ENCODE results near the gene A3GALT2.
"Not testable (repeated sequence)": the region's sequence is repeated elsewhere in the genome, so short reads cannot be mapped to it uniquely, and the experiment has no call there.

Gene A3GALT2

DNA sequence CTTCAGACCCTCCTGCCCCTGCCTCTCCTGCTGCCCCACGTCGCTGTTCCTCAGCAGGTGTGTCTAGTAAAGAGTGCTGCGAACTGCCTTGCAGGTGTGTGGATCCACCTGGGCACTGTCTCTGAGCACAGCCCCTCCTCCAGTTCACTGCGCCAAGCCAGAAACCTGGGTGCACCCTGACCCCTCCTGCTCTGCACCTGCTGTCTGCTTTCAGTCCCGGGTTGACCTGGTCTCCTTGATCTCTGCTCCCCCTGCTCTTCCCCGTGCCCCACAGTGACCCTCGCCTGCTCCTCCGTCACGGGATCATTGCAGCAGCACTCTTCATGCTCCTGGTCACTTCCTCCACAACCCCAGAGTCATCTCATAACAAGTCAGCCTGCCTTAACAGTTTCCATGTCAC lies 6.5 kb downstream of the A3GALT2 start:
- DNase-seq (ENCODE audit: low read depth in 1 of 2, low spot score in 1 of 2): no peak

DNA sequence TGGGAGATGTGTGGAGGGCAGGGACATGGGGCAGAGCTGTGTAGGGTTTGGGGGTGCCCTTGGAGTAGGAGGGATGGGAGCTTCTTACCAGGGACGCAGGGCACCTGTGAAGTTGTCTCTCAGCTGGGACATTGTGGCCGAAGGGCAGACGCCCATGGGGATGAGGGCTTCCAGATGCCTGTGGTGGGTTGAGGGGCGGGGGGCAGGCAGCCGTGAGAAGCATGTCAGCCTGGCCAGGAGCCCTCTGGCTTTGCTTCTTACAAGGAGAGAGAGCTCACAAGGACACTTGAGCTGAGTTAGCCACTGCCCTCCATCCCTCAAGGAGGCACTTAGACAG lies 8.5 kb downstream of the A3GALT2 start:
- no peak for DNase-seq (ENCODE audit: low read depth in 1 of 2, low spot score in 1 of 2)

DNA sequence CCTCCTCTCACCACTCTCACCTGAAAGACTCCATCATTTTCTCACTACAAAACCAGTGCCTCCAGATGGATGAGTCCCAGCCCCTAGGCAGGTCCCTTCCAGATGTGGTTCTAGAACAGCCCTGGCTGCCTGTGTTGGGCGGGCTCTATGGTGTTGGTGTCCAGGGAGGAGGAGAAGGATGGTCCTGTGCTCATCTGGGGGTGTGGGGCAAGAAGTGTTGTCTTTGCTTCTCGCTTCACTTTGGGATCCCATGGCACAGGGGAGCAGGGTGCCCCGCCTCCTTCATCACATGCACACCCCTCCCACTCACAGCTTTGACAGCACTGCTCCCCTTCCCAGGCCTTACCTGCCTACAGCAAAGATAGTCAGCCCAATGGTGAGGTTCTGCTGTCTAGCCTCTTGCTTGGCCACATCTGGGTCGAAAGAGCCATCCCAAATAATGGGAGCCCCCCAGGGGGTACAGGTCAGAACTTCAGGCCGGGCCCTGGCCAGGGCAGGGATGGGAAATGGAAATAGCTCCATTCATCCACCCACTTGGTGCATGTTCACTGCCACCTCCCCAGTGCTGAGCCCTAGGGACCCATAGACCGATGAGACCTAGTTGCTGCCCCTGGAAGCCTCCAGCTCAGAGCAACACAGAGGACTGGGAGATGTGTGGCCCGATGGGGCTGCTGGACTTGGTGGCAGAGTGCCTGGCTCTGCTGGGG lies 9.0 kb downstream of the A3GALT2 start:
- DNase-seq (ENCODE audit: low read depth in 1 of 2, low spot score in 1 of 2): no peak

DNA sequence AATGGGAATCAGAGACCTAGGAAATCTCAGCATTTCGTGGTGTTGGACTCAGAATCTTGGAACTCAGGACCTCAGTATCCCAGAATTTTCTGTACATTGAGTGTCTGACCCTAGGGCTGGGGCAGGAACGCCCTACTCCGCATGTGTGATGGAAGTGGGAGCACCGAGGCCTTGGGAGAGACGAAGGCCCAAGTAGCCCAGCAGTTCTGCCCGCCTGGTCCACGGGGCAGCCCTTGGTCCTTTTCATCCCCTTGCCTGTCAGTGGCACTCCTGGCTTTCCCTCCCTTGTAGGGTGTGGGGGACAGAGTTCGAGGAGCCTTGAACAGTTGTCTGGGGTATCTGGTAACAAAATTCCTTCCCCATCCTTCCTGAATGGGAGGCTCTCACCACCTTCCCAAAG lies 10.2 kb downstream of the A3GALT2 start:
- no peak for DNase-seq (ENCODE audit: low read depth in 1 of 2, low spot score in 1 of 2)

DNA sequence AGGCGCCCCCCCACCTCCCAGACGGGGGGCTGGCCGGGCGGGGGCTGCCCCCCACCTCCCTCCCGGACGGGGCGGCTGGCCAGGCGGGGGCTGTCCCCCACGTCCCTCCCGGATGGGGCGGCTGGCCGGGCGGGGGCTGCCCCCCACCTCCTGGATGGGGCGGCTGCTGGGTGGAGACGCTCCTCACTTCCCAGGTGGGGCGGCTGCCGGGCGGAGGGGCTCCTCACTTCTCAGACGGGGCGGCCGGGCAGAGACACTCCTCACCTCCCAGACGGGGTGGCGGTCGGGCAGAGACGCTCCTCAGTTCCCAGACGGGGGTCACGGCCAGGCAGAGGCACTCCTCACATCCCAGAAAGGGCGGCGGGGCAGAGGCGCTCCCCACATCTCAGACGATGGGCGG lies 11.5 kb downstream of the A3GALT2 start:
- DNase-seq (ENCODE audit: low read depth in 1 of 2, low spot score in 1 of 2): not testable (repeated sequence)

DNA sequence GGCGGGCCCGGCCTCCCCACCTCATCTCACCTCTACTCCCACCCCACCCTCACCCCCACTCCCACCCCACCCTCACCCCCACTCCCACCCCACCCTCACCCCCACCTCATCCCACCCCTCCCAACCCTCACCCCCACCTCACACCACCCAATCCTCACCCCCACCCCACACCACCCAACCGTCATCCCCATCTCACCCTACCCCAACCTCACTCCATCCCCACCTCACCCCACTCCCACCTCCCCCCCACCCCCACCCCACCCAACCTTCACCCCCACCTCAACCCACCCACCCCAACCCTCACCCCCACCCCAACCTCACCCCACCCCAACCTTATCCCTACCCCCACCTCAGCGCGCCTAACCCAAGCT lies 13.4 kb downstream of the A3GALT2 start:
- no peak for DNase-seq (ENCODE audit: low read depth in 1 of 2, low spot score in 1 of 2)

DNA sequence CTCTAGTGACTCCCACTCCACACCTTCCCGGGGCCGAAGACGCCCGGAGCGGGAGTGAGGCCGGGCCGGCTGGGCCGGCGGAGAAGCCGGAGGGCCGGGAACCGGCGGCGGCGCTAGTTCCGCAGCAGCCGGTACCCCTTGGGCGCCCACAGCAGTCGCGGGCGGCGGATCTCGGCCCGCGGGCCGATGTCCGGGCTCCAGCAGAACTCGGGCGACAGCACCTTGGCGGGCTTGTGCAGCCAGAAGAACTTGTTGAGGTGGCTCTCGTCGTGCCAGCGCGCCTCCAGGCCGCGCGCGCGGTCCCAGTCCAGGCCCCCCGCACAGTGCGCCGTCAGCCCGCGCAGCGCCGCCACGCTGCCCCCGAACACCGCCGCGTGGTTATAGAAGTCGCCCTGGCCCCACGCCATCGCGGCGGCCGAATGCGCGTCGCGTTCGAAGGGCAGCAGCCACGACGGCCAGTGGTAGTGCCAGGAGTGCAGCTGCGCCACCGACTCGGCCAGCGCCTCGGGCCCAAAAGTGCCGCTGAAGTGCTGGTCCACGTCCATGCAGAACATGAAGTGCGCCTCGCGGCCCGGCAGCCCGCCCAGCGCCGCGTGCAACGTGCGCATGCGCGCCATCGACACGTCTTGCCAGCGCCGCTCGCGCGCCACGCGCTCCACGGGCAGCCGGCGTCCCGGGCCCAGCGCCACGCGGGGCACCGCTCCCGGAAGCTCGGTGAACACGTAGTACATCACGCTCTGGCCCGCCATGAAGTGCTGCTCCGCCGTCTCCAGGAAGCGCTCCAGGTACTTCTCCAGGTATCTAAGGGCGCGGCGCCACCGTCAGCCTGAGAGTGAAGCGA lies 14.0 kb downstream of the A3GALT2 start:
- no peak for DNase-seq (ENCODE audit: low read depth in 1 of 2, low spot score in 1 of 2)

DNA sequence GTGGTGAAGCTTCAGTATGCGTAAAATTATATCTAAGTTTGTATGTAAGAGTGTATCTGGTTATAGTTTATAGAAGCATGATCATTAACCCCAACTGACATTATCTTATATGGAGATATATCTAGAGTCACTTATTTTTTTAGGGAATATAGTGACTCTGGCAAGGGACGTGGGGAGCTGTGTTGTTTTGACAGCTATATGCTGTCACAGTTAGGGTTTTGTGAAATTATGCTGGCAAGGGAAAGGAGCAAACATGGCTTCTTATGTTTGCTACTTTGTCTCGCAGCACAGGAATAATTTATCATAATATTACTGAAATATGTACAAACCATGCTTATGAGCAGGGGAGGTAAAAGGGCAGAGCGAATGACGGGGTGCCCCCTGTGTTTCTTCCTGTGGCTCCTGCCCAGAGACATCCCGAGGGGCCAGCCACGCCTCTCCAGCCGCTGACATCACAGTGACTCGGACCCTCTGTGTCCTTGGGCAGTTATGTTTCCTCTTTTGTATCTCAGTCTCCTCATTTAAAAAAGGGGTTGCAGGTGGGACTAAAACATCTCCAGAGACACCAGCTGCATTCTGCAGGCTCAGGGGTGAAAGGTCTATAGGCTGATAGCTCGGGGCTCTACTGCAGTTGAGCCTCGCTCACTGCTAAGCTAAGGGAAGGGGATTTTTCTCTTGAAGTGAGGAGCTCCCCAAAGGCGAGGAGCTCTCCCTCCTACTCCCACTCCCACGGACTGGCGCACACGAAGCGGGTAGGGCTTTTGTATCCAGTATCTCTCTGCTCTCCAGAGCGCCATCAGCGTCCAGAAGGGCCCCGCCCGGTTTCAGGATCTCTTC lies 14.9 kb downstream of the A3GALT2 start:
- DNase-seq (ENCODE audit: low read depth in 1 of 2, low spot score in 1 of 2): no peak

DNA sequence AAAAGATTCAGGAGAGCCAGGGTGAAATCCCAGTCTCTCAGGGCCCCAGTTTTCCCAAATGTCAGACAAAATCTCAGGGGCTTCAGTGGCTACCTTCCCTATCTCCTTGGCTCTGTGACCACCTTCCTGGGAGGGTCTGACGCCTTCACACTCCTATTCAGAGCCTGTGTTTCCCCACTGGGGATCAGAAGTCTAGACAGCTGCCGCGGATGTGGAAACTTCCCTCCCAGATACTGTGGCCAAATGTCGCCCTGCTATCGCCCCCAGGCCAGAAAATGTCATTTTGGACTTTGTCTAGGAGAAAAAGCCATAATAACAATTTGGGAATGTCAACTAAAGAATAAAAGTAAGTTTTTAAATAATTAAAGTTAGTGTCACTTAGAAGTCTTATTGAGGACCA lies 15.9 kb downstream of the A3GALT2 start:
- DNase-seq (ENCODE audit: low read depth in 1 of 2, low spot score in 1 of 2): no peak

DNA sequence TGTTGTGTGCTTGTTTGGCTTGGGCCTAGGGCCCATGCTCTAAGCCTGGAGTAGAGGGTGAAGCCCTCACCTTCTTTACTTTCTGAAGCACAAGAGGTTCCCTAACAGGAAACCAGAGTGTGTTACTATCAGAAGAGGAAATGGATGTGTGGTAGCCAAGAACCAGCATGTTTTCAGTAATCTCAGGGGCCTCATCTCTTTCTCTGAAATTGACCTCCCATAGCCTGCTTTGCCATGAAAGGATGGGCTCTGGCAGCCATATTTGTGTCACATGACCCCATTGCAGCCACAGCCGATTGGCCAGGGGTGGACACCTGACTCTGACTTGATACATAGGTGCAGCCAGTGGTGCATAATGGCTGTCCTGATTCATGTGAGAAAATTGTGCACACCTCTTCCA lies 18.6 kb downstream of the A3GALT2 start:
- no peak for DNase-seq (ENCODE audit: low read depth in 1 of 2, low spot score in 1 of 2)

DNA sequence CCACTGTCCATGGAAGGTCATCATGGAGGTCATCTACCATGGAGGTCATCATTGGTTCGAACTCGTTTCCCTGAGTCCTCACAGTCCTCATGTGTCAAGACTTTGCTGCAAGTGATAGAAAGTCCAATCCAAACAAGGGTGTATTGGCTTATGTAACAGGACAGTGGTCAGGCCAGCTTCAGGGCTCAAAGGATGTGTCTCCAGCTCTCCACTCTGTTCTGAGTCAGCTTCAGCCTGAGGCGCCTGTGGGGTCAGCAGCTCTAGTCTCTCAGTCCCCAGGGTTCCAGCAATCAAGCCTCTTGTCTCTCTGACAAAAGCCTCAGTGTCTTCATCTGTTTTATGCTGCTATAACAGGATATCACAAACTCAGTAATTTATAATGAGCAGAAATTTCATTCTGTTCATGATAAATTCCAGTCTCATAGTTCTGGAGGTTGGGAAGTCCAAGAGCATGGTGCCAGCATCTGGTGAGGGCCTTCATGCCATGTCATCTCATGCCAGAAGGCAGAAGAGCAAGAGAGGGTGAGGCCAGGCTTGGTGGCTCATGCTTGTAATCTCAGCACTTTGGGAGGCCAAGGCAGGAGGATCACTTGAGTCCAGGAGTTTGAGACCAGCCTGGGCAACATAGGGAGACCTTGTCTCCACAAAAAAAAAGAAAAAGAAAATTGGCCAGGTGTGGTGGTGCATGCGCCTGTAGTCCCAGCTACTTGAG lies 19.5 kb downstream of the A3GALT2 start:
- DNase-seq (ENCODE audit: low read depth in 1 of 2, low spot score in 1 of 2): no peak

DNA sequence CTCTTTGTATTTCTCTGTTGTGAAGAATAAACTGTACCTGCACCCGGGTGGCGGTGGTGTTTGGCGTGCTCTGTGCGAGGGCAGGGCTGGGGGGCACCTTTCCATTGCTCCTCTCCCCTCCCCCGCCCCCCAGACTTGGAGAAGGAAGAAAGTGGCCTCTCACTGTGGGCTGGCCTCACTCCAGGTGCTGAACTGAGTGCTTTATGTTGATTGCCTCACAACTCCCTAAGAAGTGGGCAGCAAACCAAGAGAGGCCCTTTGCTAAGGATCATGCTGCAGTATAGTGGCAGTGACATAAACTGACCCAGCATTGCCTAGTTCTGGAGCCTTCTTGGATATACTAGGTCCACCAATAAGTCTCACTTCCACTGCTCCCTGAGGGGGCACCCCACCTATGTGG lies 20.2 kb downstream of the A3GALT2 start:
- DNase-seq (ENCODE audit: low read depth in 1 of 2, low spot score in 1 of 2): no peak

DNA sequence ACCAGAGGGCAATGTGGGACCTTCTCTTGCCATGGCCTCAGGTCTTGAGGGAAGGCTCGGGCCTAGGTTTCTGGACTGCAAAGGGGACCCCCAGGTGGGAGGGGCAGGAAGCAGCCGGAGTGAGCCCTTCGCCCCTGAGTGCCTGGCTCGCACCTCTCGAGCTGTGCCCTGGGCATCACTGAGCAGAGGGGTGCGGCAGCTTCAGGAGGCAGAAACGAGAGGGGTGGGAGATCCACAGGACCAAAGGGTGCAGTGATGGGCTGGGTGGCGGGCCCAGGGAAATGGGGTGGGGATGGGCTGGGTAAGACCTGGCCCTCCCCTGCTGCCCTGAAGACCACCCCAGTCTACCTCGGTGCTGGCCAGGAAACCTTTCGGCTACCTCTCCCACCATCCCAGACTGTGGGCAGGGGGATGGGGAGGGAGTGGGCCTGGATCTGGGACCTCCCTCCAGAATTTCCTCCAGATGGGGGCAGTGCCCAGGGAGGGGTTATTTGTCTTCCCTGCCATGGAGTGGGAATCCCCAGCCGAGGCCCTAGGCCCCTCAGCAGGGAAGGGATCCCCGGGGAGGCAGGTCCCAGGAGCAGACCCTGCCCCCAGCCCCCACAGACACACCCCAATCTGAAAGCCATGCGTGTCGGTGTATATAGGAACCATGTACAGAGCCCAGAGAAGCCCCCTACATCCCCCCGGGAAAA lies 21.3 kb downstream of the A3GALT2 start:
- no peak for DNase-seq (ENCODE audit: low read depth in 1 of 2, low spot score in 1 of 2)

DNA sequence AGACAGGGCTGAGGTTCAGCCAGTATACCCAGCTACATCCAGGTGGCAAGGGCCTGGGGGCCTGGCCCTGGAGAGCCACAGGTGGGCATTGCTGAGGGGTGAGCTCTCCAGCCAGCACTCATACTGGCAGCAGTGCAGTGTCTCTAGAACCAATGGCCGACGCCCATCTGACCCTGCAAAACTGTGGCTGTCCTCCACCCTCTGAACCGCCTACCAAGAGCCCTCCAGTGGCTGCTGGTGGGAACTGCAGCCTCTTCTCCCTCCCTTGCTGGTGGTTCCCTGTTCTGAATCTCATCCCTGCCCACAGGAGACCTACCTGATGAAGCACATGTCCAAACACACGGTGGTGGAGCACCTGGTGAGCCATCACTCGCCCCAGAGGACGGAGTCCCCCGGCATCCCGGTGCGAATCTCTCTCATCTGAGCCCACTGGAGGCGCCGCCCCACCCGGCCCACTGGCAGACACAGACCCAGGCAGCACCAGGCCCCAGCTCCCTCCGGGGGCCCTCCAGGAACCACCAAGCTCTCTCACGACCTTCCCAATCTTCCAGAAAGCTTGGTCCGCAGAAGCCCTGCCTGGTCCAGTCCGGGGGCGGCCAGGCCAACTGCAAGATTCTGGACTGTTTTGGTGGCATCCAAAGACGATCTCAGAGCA lies 22.1 kb downstream of the A3GALT2 start:
- peak; percentile 40 to 45 for DNase-seq (ENCODE audit: low read depth in 1 of 2, low spot score in 1 of 2)

DNA sequence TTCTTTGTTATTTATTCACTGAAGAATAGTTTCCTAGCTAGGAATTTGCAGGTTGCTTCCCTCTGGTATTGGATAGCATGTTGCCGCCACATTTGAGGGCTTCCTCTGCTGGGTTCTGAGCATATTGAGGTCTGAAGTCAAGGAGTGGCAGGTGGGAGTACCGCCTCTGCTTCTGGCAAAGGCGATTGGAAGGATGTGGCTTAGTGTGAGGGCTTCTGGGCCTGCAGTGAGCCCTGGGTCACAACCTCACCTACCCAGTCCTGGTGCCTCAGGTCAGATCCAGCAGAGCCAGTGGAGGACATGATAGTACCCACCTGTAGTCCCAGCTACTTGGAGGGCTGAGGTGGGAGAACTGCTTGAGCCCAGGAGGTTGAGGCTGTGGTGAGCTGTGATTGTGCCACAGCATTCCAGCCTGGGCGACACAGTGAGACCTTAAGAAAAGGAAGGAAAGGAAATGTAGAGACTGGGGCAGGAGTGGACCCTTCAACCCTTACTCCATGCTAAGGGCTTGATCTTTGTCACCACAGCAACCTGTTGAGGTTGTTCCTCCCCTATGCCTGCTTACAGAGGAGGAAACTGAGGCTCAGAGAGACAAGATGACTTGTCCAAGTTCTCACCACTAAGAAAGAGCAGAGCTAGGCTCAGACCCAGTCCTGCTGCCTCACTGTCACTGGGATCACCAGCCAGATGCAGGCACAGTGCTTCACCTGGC lies 22.8 kb downstream of the A3GALT2 start:
- DNase-seq (ENCODE audit: low read depth in 1 of 2, low spot score in 1 of 2): no peak

DNA sequence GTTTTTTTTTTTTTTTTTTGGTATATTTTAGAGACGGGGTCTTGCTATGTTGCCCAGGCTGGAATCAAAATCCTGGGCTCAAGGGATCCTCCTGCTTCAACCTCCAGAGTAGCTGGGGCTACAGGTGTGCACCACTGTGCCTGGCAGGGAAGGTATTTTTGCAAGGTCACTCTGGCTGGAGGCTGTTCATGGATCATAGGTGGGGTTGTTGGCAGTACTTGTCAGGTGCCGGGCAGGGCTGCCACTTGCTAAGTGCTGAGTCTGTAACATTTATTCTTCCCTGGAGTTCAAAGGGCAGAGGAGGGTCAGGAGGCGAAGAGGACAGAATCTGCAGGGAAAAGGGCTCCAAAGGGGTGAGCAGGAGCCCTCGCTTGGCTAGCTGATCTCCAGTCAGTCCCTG lies 24.1 kb downstream of the A3GALT2 start:
- no peak for DNase-seq (ENCODE audit: low read depth in 1 of 2, low spot score in 1 of 2)

DNA sequence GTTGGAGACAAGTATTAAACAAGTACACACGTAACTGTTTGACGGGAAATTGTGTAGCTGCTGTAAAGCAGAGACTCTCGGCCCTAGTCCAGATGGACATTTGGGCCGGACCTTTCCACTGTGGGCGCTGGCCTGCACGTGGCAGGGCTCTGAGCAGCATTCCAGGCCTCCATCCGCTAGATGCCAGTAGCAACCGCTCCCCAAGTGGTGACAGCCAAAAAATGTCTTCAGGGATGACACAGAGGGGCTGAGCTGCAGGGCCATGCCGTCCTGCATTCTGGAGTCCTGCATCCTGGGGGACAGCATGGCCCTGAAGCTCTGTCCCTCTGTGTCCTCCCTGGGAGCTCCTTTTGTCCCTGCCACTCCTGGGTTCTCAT lies 24.8 kb downstream of the A3GALT2 start:
- DNase-seq (ENCODE audit: low read depth in 1 of 2, low spot score in 1 of 2): no peak

DNA sequence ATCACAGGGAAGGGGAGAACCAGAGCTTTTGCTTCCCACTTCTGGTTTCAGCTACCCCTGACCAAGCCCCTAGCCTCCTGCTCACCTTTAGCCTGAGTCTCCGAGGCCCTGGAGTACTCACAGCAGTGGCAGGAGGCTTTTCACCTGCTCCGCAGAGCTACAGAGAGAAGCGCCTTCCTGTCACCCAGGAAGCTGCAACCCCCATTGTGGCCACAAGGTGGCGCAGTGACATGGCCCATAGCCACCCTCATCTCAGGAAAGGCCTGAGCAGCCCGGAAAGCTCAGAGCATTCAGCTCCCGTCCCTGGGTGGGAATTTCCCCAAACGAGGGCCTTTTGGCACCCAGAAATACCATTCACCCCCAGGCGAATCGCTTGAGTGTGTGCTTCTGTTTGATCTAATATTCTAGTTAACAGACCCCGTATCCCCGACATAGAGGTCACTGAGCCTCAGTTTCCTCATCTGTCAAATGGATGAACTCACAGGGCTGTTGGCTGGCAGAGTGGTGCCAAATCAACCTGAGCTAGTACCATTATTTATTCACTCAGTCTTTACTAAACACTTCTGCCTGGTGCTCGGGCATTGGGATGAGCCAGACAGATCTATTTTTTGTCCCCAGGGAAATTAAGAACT lies 25.3 kb downstream of the A3GALT2 start:
- DNase-seq (ENCODE audit: low read depth in 1 of 2, low spot score in 1 of 2): peak; percentile 82 to 89

DNA sequence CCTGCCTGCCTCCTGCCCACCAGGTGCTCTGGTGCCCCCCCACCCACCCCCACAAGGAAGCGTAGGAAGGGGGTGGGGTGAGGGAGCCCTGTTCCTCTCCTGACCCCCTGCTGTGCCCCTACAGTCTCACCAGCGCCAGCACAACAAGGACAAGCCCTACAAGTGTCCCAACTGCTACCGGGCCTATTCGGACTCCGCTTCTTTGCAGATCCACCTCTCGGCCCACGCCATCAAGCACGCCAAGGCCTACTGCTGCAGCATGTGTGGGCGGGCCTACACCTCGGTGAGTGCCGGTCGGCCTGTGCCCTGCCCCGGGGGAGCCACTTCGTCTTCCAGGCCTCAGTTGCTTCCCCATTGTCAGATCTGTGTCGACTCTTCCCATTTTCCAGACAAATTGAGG lies 25.9 kb downstream of the A3GALT2 start:
- DNase-seq (ENCODE audit: low read depth in 1 of 2, low spot score in 1 of 2): no peak

Data from activated CD4-positive, alpha-beta T cell treated with anti-CD3 and anti-CD28 coated beads, Interleukin-2, amount 50 U/mL, for 24 hours (primary cell).